ENCODE measurements around the gene RANBP3L. TPM values are rescaled to one million over a fixed set of nuclear protein-coding genes. Genes with fewer than 3 reads are reported as not detected.

RANBP3L gene
- polyA plus RNA-seq, 1 donor from 2014 or later, result 2.5 TPM

DNA sequence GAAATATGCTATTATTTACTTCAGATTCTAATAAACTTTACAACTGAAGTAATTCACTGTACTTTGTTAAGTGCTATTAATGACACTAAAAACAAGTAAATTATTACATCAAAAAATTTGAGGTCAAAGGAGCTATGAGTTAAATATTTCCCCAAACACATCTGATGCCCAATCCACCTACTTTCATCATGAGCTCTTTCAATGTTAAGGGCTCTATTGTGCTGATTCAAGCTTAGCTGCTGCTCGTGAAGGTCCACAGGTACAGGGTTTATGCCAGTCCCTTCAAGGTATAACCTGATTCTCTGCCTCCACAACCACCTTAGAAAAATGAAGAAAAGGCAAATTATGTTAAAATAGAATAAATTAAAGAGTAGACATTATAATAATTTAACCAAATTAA is 84.1 kb downstream of the RANBP3L start:
- Histone ChIP-seq H3K36me3 (ENCODE audit: insufficient read depth, low read length) (peaks cover 9% of the 10 kb centered on the region), H3K27ac (ENCODE audit: low read length) (no peak overlapping the region), H3K9me3 (ENCODE audit: low read length) (no peaks in the 10 kb centered on the region), H3F3A (ENCODE audit: insufficient read depth, low read length, poor library complexity, severe bottlenecking) (no peaks in the 10 kb centered on the region), H3K27me3 (ENCODE audit: insufficient read depth, low read depth, low read length) (no peaks in the 10 kb centered on the region), H3K9ac (ENCODE audit: low read length) (no peak overlapping the region), H3K4me3 (ENCODE audit: low read length) (no peak overlapping the region), H3K9me2 (ENCODE audit: insufficient read depth, low read length) (no peaks in the 10 kb centered on the region), H3K4me2 (ENCODE audit: low read length) (no peak overlapping the region), H2AFZ (ENCODE audit: low read depth, low read length) (no peak overlapping the region), H4K20me1 (ENCODE audit: insufficient read depth) (no peaks in the 10 kb centered on the region), H3K79me2 (replicated peaks; ENCODE audit: insufficient read depth, low read length) (no peaks in the 10 kb centered on the region)
- no peak for TF ChIP-seq MXI1 (conservative IDR thresholded peaks at IDR 0.05; ENCODE audit: poor library complexity, severe bottlenecking)
- TF ChIP-seq, protein P1, sequence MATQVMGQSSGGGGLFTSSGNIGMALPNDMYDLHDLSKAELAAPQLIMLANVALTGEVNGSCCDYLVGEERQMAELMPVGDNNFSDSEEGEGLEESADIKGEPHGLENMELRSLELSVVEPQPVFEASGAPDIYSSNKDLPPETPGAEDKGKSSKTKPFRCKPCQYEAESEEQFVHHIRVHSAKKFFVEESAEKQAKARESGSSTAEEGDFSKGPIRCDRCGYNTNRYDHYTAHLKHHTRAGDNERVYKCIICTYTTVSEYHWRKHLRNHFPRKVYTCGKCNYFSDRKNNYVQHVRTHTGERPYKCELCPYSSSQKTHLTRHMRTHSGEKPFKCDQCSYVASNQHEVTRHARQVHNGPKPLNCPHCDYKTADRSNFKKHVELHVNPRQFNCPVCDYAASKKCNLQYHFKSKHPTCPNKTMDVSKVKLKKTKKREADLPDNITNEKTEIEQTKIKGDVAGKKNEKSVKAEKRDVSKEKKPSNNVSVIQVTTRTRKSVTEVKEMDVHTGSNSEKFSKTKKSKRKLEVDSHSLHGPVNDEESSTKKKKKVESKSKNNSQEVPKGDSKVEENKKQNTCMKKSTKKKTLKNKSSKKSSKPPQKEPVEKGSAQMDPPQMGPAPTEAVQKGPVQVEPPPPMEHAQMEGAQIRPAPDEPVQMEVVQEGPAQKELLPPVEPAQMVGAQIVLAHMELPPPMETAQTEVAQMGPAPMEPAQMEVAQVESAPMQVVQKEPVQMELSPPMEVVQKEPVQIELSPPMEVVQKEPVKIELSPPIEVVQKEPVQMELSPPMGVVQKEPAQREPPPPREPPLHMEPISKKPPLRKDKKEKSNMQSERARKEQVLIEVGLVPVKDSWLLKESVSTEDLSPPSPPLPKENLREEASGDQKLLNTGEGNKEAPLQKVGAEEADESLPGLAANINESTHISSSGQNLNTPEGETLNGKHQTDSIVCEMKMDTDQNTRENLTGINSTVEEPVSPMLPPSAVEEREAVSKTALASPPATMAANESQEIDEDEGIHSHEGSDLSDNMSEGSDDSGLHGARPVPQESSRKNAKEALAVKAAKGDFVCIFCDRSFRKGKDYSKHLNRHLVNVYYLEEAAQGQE (IDR thresholded peaks at IDR 0.05; ENCODE audit: borderline replicate concordance), result no peak

DNA sequence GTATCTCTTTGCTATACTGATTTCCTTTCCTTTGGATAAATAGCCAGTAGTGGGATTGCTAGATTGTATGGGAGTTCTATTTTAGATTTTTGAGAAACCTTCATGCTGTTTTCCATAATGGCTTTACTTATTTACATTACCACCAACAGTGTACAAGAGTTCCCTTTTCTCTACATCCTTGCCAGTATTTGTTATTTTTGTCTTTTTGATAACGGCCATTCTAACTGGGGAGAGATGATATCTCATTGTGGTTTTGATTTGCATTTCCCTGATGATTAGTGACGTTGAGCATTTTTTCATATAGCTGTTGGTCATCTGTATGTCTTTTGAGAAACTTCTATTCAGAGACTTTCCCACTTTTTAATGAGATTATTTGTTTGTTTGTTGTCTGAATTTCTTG is 85.8 kb downstream of the RANBP3L start:
- Histone ChIP-seq H2AFZ (ENCODE audit: low read depth, low read length) (no peak overlapping the region), H3K4me3 (ENCODE audit: low read length) (no peak overlapping the region), H3K36me3 (ENCODE audit: insufficient read depth, low read length) (peaks cover 9% of the 10 kb centered on the region), H3K27me3 (ENCODE audit: insufficient read depth, low read depth, low read length) (no peaks in the 10 kb centered on the region), H3K4me2 (ENCODE audit: low read length) (no peak overlapping the region), H3K9me2 (ENCODE audit: insufficient read depth, low read length) (no peaks in the 10 kb centered on the region), H3K9me3 (ENCODE audit: low read length) (no peaks in the 10 kb centered on the region), H3K79me2 (replicated peaks; ENCODE audit: insufficient read depth, low read length) (no peaks in the 10 kb centered on the region), H3K27ac (ENCODE audit: low read length) (no peak overlapping the region), H3F3A (ENCODE audit: insufficient read depth, low read length, poor library complexity, severe bottlenecking) (no peaks in the 10 kb centered on the region), H3K9ac (ENCODE audit: low read length) (no peak overlapping the region), H4K20me1 (ENCODE audit: insufficient read depth) (no peaks in the 10 kb centered on the region)
- no peak for TF ChIP-seq MXI1 (conservative IDR thresholded peaks at IDR 0.05; ENCODE audit: poor library complexity, severe bottlenecking)
- no peak for TF ChIP-seq POLR2AphosphoS5 (IDR thresholded peaks at IDR 0.05)
- TF ChIP-seq, protein P1 (IDR thresholded peaks at IDR 0.05; ENCODE audit: borderline replicate concordance), result no peak
- no peak for TF ChIP-seq RAD21 (conservative IDR thresholded peaks at IDR 0.05)
- TF ChIP-seq TAF1 (IDR thresholded peaks at IDR 0.05; ENCODE audit: low read depth), result no peak
- TF ChIP-seq, protein P2, sequence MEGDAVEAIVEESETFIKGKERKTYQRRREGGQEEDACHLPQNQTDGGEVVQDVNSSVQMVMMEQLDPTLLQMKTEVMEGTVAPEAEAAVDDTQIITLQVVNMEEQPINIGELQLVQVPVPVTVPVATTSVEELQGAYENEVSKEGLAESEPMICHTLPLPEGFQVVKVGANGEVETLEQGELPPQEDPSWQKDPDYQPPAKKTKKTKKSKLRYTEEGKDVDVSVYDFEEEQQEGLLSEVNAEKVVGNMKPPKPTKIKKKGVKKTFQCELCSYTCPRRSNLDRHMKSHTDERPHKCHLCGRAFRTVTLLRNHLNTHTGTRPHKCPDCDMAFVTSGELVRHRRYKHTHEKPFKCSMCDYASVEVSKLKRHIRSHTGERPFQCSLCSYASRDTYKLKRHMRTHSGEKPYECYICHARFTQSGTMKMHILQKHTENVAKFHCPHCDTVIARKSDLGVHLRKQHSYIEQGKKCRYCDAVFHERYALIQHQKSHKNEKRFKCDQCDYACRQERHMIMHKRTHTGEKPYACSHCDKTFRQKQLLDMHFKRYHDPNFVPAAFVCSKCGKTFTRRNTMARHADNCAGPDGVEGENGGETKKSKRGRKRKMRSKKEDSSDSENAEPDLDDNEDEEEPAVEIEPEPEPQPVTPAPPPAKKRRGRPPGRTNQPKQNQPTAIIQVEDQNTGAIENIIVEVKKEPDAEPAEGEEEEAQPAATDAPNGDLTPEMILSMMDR (IDR thresholded peaks at IDR 0.05; ENCODE audit: poor library complexity, severe bottlenecking), result no peak
- TF ChIP-seq EP300 (conservative IDR thresholded peaks at IDR 0.05; ENCODE audit: poor library complexity, severe bottlenecking), result no peak
